NCI-H2081 treated with DMSO at 0.1 percent for 48 hours (cell line): ENCODE data around the gene IGSF3.
"Not testable (repeated sequence)": the region's sequence is repeated elsewhere in the genome, so short reads cannot be mapped to it uniquely, and the experiment has no call there.

Experiments used
- DNase-seq: peaks from one replicate; lab custom pipeline; 2025; lab: John Stamatoyannopoulos, UW

The IGSF3 gene

GRCh38 chr1:116574581-116575291, 92.8 kb downstream of the IGSF3 start:
- no peak for DNase-seq

- DNase-seq: no peak
Measured at GRCh38 chr1:116573431-116574095, 94.0 kb downstream of the IGSF3 start.

GRCh38 chr1:116572771-116573430, 94.6 kb downstream of the IGSF3 start:
- no peak for DNase-seq

GRCh38 chr1:116572099-116572498, 95.4 kb downstream of the IGSF3 start:
- no peak for DNase-seq

GRCh38 chr1:116571215-116571919, 96.2 kb downstream of the IGSF3 start:
- no peak for DNase-seq

GRCh38 chr1:116570358-116571214, 96.9 kb downstream of the IGSF3 start, which contains the start of gene CD58:
Gene CD58 (minus strand): TSS chr1:116571026. CDS start chr1:116570972, 54 bp downstream.
- no peak for DNase-seq

GRCh38 chr1:116569776-116570357, 97.7 kb downstream of the IGSF3 start:
- no peak for DNase-seq

- no peak for DNase-seq
Measured at GRCh38 chr1:116569381-116569670, 98.2 kb downstream of the IGSF3 start.

GRCh38 chr1:116568662-116569380, 98.7 kb downstream of the IGSF3 start:
- no peak for DNase-seq

- DNase-seq: no peak
Measured at GRCh38 chr1:116567790-116568661, 99.5 kb downstream of the IGSF3 start.

GRCh38 chr1:116565222-116565621, 102.3 kb downstream of the IGSF3 start:
- no peak for DNase-seq

- DNase-seq: no peak
Measured at GRCh38 chr1:116564426-116564825, 103.1 kb downstream of the IGSF3 start.

GRCh38 chr1:116562465-116562864, 105.1 kb downstream of the IGSF3 start:
- DNase-seq: not testable (repeated sequence)

- no peak for DNase-seq
Measured at GRCh38 chr1:116561563-116561962, 106.0 kb downstream of the IGSF3 start.

GRCh38 chr1:116560704-116561490, 106.6 kb downstream of the IGSF3 start:
- no peak for DNase-seq

GRCh38 chr1:116559304-116559761, 108.2 kb downstream of the IGSF3 start:
- no peak for DNase-seq

- DNase-seq: no peak
Measured at GRCh38 chr1:116558571-116558970, 109.0 kb downstream of the IGSF3 start.

GRCh38 chr1:116558140-116558549, 109.4 kb downstream of the IGSF3 start:
- DNase-seq: no peak
